OCI-LY1 (cell line): ENCODE data around the gene TSPAN4.

Experiments
- H2AFZ ChIP-seq: fragments of 200-600 bp; sonication (generic), shearing (Covaris generic); 2 replicates; pipeline ENCODE4 v1.6.0; 2014; ENCODE audit warnings: antibody characterized with exemption, mild to moderate bottlenecking, low read length
- H3F3A ChIP-seq: fragments of 200-600 bp; sonication (generic), shearing (Covaris generic); 2 replicates; pipeline ENCODE4 v1.6.0; 2014; ENCODE audit warnings: mild to moderate bottlenecking, antibody characterized with exemption, low read length, moderate library complexity; ENCODE audit not compliant: insufficient read depth
- H3K27ac ChIP-seq: fragments of 200-600 bp; sonication (generic); 2 replicates; pipeline ENCODE4 v1.5.1; 2014; ENCODE audit warnings: low read length, mixed run types, mild to moderate bottlenecking, low read depth; ENCODE audit not compliant: poor library complexity, severe bottlenecking
- H3K27me3 ChIP-seq: fragments of 200-600 bp; sonication (generic); 2 replicates; pipeline ENCODE4 v1.6.0; 2014; ENCODE audit warnings: antibody characterized with exemption, mild to moderate bottlenecking, low read length, moderate library complexity; ENCODE audit not compliant: insufficient read depth
- H3K36me3 ChIP-seq: fragments of 200-600 bp; sonication (generic); 2 replicates; pipeline ENCODE4 v1.6.1; 2014; ENCODE audit warnings: mild to moderate bottlenecking, antibody characterized with exemption, low read length, moderate library complexity, mixed read lengths; ENCODE audit not compliant: insufficient read depth
- H3K4me1 ChIP-seq: fragments of 200-600 bp; sonication (generic); 2 replicates; pipeline ENCODE4 v1.5.1; 2014; ENCODE audit warnings: mild to moderate bottlenecking, low read length, moderate library complexity; ENCODE audit not compliant: insufficient read depth, severe bottlenecking
- H3K4me2 ChIP-seq: fragments of 200-600 bp; sonication (generic), shearing (Covaris generic); 2 replicates; pipeline ENCODE4 v1.6.1; 2014; ENCODE audit warnings: low read length
- H3K4me3 ChIP-seq: fragments of 200-600 bp; sonication (generic); 2 replicates; pipeline ENCODE4 v1.5.1; 2014; ENCODE audit warnings: low read length, low read depth, mild to moderate bottlenecking, mixed read lengths; ENCODE audit not compliant: poor library complexity, severe bottlenecking
- H3K79me2 ChIP-seq: fragments of 200-600 bp; shearing (Covaris generic); 2 replicates; pipeline ENCODE4 v1.6.1; 2016; ENCODE audit warnings: mixed run types, low read length, mixed read lengths; ENCODE audit not compliant: insufficient read depth
- H3K9ac ChIP-seq: fragments of 200-600 bp; sonication (generic), shearing (Covaris generic); 2 replicates; pipeline ENCODE4 v1.6.1; 2014; ENCODE audit warnings: mild to moderate bottlenecking, low read length, mixed read lengths
- H3K9me2 ChIP-seq: fragments of 200-600 bp; sonication (generic), shearing (Covaris generic); 2 replicates; pipeline ENCODE4 v1.6.1; 2014; ENCODE audit warnings: low read depth, mild to moderate bottlenecking, low read length, mixed read lengths
- H3K9me3 ChIP-seq: fragments of 200-600 bp; shearing (Covaris generic); 2 replicates; pipeline ENCODE4 v1.6.1; 2014; ENCODE audit warnings: low read length, mixed read lengths
- H4K20me1 ChIP-seq: fragments of 200-600 bp; sonication (generic), shearing (Covaris generic); 2 replicates; pipeline ENCODE4 v1.6.0; 2016; ENCODE audit warnings: mild to moderate bottlenecking, low read length; ENCODE audit not compliant: insufficient read depth
- EZH2 ChIP-seq: fragments of 200-600 bp; sonication (generic), shearing (Covaris generic); IDR thresholded peaks from 2 replicates; pipeline ENCODE4 v1.8.0; 2017; ENCODE audit warnings: borderline replicate concordance, mixed run types, mild to moderate bottlenecking, antibody characterized with exemption, low read length, moderate library complexity, mixed read lengths
- TF ChIP-seq, protein P1 (sequence below): fragments of 200-600 bp; sonication (generic), shearing (Covaris generic); IDR thresholded peaks from 2 replicates; pipeline ENCODE4 v1.5.1; 2017; ENCODE audit warnings: mild to moderate bottlenecking, antibody characterized with exemption, low read length, moderate library complexity, mixed read lengths

The TSPAN4 gene

DNA sequence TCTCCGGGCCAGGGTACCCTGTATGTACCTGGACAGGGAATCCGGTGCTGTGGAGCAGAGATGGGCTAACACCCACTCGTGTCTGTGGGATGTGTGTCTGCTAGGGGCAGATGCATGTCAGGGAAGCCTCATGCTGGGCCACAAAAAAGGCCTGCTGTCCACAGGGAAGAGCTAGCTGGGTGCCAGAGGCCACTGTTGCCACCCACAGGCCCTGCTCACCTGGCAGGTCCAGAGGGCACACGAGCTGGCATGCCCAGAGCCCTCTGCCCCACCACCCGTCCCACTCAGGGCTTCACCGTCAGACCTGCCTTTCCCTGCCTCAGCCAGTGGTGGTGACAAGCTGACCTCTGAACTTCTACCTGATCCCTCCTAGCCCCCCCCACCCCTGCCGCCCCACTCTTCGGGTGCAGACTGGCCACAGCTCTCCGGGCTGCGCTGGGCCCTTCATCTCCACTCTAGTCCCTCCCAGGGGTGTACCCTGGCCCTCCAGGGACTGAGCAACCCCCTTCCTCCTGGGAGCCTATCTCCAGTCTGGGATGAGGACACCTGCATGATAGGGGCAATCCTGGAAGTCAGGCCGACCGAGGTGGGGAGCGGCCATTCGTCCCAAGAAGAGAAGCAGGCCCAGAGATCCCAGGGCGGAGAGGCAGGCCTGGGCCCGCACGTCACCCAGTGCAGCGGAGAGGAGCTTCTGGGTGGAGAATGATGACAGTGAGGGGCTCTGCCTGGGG is 45.9 kb upstream of the TSPAN4 start:
- Histone ChIP-seq H3K27me3 (no peaks in the 10 kb centered on the region), H3K36me3 (peaks cover 28% of the 10 kb centered on the region; the same call in 1 of the 2 replicates), H3K9me3 (no peaks in the 10 kb centered on the region), H3K9me2 (no peaks in the 10 kb centered on the region), H3K79me2 (no peaks in the 10 kb centered on the region), H4K20me1 (no peaks in the 10 kb centered on the region), H3K4me3 (peak overlapping the region; percentile 86), H3K9ac (peak overlapping the region; percentile 83), H3K27ac (peak overlapping the region; percentile 71), H2AFZ (no peak overlapping the region), H3F3A (no peaks in the 10 kb centered on the region), H3K4me2 (peak overlapping the region; percentile 97), H3K4me1 (peaks cover 23% of the 10 kb centered on the region)
- TF ChIP-seq, protein P1, sequence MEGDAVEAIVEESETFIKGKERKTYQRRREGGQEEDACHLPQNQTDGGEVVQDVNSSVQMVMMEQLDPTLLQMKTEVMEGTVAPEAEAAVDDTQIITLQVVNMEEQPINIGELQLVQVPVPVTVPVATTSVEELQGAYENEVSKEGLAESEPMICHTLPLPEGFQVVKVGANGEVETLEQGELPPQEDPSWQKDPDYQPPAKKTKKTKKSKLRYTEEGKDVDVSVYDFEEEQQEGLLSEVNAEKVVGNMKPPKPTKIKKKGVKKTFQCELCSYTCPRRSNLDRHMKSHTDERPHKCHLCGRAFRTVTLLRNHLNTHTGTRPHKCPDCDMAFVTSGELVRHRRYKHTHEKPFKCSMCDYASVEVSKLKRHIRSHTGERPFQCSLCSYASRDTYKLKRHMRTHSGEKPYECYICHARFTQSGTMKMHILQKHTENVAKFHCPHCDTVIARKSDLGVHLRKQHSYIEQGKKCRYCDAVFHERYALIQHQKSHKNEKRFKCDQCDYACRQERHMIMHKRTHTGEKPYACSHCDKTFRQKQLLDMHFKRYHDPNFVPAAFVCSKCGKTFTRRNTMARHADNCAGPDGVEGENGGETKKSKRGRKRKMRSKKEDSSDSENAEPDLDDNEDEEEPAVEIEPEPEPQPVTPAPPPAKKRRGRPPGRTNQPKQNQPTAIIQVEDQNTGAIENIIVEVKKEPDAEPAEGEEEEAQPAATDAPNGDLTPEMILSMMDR: no peak
- TF ChIP-seq EZH2: no peak

DNA sequence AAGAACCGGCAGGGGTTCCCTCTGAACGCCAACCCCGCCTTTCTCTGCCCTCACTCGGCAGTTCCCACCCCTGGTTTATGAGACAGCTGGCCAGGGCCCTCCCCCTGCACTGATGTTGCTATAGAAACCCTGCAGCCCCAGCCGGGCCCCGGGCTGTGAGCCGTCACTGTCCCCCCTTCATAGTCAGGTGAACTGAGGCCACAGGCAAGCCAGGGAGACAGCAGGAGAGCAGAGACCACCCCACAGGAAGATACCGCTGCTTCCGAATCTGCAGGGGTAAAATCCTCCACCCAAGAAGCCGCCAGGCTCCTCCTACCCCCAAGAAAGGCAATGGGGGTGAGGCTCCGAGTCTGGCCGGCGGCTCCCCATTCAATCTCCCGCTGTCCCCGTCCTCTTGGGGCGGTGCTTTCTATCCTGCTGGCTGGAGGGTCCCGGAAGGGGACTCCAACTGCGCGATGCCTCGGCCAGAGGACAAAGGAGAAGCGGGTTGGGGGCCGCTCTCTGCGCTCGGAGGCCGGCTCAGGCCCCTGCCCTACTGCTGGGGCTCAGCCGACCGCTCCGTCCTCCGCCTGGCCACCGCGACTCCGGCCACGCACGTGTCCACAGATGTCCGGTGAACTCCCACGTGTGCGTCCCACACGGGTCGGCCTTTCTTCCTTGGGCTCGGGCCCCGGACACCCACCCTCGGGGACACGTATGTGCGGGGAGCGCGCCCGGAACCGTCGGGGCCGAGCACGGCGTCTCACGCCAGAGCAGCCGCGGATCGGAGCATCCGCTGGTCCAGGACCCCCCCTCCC is 45.2 kb upstream of the TSPAN4 start:
- Histone ChIP-seq H3K27me3 (no peaks in the 10 kb centered on the region), H2AFZ (no peak overlapping the region), H3K9me3 (no peaks in the 10 kb centered on the region), H3K79me2 (no peaks in the 10 kb centered on the region), H3K9ac (peak overlapping the region; percentile 83), H3K4me1 (peaks cover 23% of the 10 kb centered on the region), H3K9me2 (no peaks in the 10 kb centered on the region), H3K4me3 (peak overlapping the region; percentile 86), H3K27ac (peak overlapping the region; percentile 71), H4K20me1 (no peaks in the 10 kb centered on the region), H3K36me3 (peaks cover 35% of the 10 kb centered on the region), H3K4me2 (peak overlapping the region; percentile 97), H3F3A (no peaks in the 10 kb centered on the region)
- TF ChIP-seq, protein P1: no peak
- TF ChIP-seq EZH2: no peak

DNA sequence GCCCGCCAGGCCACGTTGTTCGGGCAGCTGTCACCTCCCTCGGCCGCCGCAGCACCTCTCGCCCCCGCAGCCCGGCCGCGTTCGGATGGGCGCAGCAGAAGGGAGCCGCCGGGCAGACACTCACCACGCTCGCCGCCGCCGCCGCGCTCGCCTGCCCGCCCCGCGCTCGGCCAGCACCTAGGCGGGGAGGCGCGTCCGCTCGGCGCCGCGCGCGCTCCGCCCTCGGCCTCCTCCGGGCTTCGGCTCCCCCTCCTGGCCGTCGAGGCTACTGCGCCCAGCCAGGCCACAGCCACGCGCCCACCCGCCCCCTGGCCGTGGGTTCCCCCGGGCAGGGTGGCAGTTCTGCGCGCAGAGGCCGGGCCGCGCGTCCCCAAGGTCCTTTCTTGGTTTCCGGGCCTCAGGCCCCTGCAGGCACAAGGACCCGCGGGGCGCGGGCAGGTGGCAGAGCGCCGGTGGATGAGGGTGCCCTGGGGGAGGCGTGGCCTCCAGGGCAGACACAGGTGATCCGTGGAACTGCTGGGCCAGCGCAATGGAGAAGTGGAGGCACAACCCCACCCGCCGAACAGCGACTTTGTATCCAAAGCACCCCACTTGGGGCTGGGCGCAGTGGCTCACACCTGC is 44.4 kb upstream of the TSPAN4 start, which contains the start of gene SLC25A22:
Gene SLC25A22, minus strand, starts transcription at position 189 of the 621 bp plus-strand sequence. CDS start 3,275 bp downstream, outside the sequence.
- Histone ChIP-seq H3K4me3 (peak within 1 kb of the TSS; percentile 86), H3K9me2 (no peaks in the 10 kb centered on the region), H3K36me3 (peaks cover 42% of the 10 kb centered on the region), H3F3A (no peaks in the 10 kb centered on the region), H2AFZ (no peak within 1 kb of the TSS), H3K27ac (peak within 1 kb of the TSS; percentile 71), H4K20me1 (no peaks in the 10 kb centered on the region), H3K27me3 (no peaks in the 10 kb centered on the region), H3K79me2 (no peaks in the 10 kb centered on the region), H3K4me2 (peak within 1 kb of the TSS; percentile 97), H3K9me3 (no peaks in the 10 kb centered on the region), H3K4me1 (peaks cover 24% of the 10 kb centered on the region), H3K9ac (peak within 1 kb of the TSS; percentile 83)
- TF ChIP-seq, protein P1: peak; percentile 68
- TF ChIP-seq EZH2: no peak
